ENCODE data around the gene TAGAP. TPM values are rescaled to one million over a fixed set of nuclear protein-coding genes. Genes with fewer than 3 reads are reported as not detected.
A peak's percentile ranks its signal among the peaks of the same experiment; 100 is the strongest.

Gene TAGAP
- total and polyA plus RNA-seq, 2 donors (not counting 3 experiments of a cell fraction or from before 2014, with no cell fraction given) = not detected

DNA sequence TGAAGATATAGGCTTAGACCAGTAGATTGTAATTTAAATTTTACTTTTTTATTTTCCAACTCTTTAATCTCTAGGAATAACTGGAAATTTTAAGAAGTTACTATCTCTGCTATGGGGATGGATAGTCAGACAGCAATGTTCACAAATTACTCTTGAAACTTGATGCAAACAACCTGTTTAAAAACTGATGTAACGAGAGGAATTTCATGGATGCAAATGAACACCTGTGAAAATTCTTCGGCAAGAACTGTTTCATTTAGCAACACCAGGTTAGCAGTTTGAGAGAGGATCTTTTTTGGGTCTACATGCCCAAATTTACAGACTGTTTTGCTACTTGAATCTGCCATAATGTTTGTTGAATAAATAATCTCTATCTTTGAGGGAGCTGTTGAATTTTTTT, 24.8 kb downstream of the TAGAP start:
- dilution Hi-C loops (cut with MboI; ENCODE audit: extremely low pct_ligation_motif_present, low sequenced_read_pairs) = no loop called here
- H3K4me2 ChIP-seq (ENCODE audit: insufficient read depth, low read length) = no peak overlapping the region
- DNase-seq (ENCODE audit: low read depth, low spot score) = no peak
- H3K27ac ChIP-seq (ENCODE audit: insufficient read depth, low read depth, low read length) = no peak overlapping the region
- H3K9ac ChIP-seq (replicated peaks; ENCODE audit: extremely low read depth, insufficient read depth, low read length) = no peak overlapping the region
- no peaks in the 10 kb centered on the region for H3K4me1 ChIP-seq (ENCODE audit: control insufficient read depth, extremely low read depth, insufficient read depth, low read length)
- ChIA-PET CTCF (interaction anchor here (1.2 kb wide), 1 partner anchor 11 kb away, joined by 5 read pairs; no protein-coding TSS in a partner anchor), POLR2A (no interaction called here)
- no peaks in the 10 kb centered on the region for H3K79me2 ChIP-seq (ENCODE audit: control insufficient read depth, insufficient read depth, low read length)
- intact Hi-C loops (cut with micrococcal nuclease) = no loop called here
- H3K36me3 ChIP-seq (ENCODE audit: control insufficient read depth in 2 of 2, extremely low read depth in 1 of 2, insufficient read depth in 2 of 2, low read length in 2 of 2) = no peaks in the 10 kb centered on the region
- TF ChIP-seq, protein P1, sequence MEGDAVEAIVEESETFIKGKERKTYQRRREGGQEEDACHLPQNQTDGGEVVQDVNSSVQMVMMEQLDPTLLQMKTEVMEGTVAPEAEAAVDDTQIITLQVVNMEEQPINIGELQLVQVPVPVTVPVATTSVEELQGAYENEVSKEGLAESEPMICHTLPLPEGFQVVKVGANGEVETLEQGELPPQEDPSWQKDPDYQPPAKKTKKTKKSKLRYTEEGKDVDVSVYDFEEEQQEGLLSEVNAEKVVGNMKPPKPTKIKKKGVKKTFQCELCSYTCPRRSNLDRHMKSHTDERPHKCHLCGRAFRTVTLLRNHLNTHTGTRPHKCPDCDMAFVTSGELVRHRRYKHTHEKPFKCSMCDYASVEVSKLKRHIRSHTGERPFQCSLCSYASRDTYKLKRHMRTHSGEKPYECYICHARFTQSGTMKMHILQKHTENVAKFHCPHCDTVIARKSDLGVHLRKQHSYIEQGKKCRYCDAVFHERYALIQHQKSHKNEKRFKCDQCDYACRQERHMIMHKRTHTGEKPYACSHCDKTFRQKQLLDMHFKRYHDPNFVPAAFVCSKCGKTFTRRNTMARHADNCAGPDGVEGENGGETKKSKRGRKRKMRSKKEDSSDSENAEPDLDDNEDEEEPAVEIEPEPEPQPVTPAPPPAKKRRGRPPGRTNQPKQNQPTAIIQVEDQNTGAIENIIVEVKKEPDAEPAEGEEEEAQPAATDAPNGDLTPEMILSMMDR (IDR thresholded peaks at IDR 0.05; ENCODE audit: extremely low read depth in 1 of 2, insufficient read depth in 1 of 2, low read depth in 1 of 2, low read length in 2 of 2) = no peak
- TF ChIP-seq, protein P2, sequence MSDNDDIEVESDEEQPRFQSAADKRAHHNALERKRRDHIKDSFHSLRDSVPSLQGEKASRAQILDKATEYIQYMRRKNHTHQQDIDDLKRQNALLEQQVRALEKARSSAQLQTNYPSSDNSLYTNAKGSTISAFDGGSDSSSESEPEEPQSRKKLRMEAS (IDR thresholded peaks at IDR 0.05; ENCODE audit: insufficient read depth, insufficient read length) = no peak
- no peak overlapping the region for H2AFZ ChIP-seq (ENCODE audit: low read depth, low read length)
- no peaks in the 10 kb centered on the region for H3K27me3 ChIP-seq (ENCODE audit: control insufficient read depth in 2 of 2, insufficient read depth in 2 of 2, low read length in 2 of 2)
- no peak overlapping the region for H3K4me3 ChIP-seq (replicated peaks in 1 of 3; ENCODE audit: insufficient read depth in 1 of 3, low read depth in 1 of 3, low read length in 3 of 3)
- BruUV-seq (replicated peaks) = no TSS peak
- H3K9me1 ChIP-seq (replicated peaks; ENCODE audit: control insufficient read depth, extremely low read depth, insufficient read depth, low read length) = no peaks in the 10 kb centered on the region
- no peaks in the 10 kb centered on the region for H3K9me3 ChIP-seq (replicated peaks; ENCODE audit: control insufficient read depth, insufficient read depth, low read length)
- no peaks in the 10 kb centered on the region for H4K20me1 ChIP-seq (replicated peaks; ENCODE audit: control insufficient read depth, extremely low read depth, insufficient read depth, low read length)
- peak; percentile 26 for FAIRE-seq

DNA sequence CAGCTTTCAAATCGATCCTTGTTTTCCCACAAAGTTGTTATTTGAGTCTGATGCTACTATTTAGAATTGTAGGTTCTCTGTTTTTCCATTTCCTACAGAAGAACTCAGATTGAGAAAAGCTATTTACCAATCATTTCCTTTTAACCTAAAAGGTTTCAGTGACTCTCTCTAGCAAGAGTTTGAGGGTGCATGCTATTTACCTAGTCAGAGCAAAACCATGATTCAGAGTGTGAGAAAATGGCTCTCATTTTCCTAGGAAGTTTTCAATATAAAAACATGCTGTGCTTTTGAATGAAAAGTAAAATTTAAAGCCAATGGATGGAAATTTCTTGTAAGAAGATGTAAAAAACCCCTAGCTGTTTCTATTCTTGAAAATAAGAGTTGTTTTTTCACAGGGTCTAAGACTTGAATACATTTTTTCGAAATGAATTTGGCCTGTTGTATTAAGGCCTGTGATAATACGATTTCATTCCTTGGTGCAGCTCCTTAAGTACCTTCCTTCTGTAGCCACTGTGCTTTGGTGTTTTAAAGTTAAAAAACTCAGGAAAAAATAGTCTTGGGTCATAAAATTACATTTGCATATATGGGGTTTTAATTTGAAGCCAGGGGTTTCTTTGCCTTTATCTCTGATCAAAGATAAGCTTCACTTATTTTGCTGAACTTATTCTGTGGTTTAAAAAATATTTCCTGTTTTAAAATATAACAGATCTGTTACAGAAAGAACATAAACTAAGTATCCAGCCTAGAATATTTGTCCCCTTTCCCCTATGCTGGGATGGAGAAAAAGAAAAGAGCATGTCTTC, 26.8 kb downstream of the TAGAP start:
- no peaks in the 10 kb centered on the region for H3K27me3 ChIP-seq (ENCODE audit: control insufficient read depth in 2 of 2, insufficient read depth in 2 of 2, low read length in 2 of 2)
- H3K27ac ChIP-seq (ENCODE audit: insufficient read depth, low read depth, low read length) = no peak overlapping the region
- H3K4me2 ChIP-seq (ENCODE audit: insufficient read depth, low read length) = no peak overlapping the region
- no peaks in the 10 kb centered on the region for H3K9me1 ChIP-seq (replicated peaks; ENCODE audit: control insufficient read depth, extremely low read depth, insufficient read depth, low read length)
- ChIA-PET CTCF (interaction anchor here (0.8 to 2.3 kb wide), 5 partner anchors 9 to 117 kb away, joined by 3 to 16 read pairs (median 5); no protein-coding TSS in a partner anchor), POLR2A (no interaction called here)
- no peaks in the 10 kb centered on the region for H3K36me3 ChIP-seq (ENCODE audit: control insufficient read depth in 2 of 2, extremely low read depth in 1 of 2, insufficient read depth in 2 of 2, low read length in 2 of 2)
- H3K9me3 ChIP-seq (replicated peaks; ENCODE audit: control insufficient read depth, insufficient read depth, low read length) = no peaks in the 10 kb centered on the region
- H3K4me1 ChIP-seq (ENCODE audit: control insufficient read depth, extremely low read depth, insufficient read depth, low read length) = no peaks in the 10 kb centered on the region
- BruUV-seq (replicated peaks) = no TSS peak
- DNase-seq (ENCODE audit: low read depth, low spot score) (no peak), FAIRE-seq (no peak)
- no peaks in the 10 kb centered on the region for H4K20me1 ChIP-seq (replicated peaks; ENCODE audit: control insufficient read depth, extremely low read depth, insufficient read depth, low read length)
- no peaks in the 10 kb centered on the region for H3K79me2 ChIP-seq (ENCODE audit: control insufficient read depth, insufficient read depth, low read length)
- TF ChIP-seq GATA2 (IDR thresholded peaks at IDR 0.05; ENCODE audit: insufficient read depth, insufficient read length, low read depth, low read length) = no peak
- no peak for TF ChIP-seq POLR2A (IDR thresholded peaks at IDR 0.05; ENCODE audit: low read depth, low read length)
- TF ChIP-seq, protein P2 (IDR thresholded peaks at IDR 0.05; ENCODE audit: insufficient read depth, insufficient read length) = no peak
- TF ChIP-seq, protein P1 (IDR thresholded peaks at IDR 0.05; ENCODE audit: extremely low read depth in 1 of 2, insufficient read depth in 1 of 2, low read depth in 1 of 2, low read length in 2 of 2) = no peak
- TF ChIP-seq EZH2 (IDR thresholded peaks at IDR 0.05; ENCODE audit: borderline replicate concordance, low read depth, low read length, severe bottlenecking) = no peak
- TF ChIP-seq FOS (IDR thresholded peaks at IDR 0.05; ENCODE audit: borderline replicate concordance, insufficient read depth, low read length) = no peak
- intact Hi-C loops (cut with micrococcal nuclease) (no loop called here), dilution Hi-C loops (cut with MboI; ENCODE audit: extremely low pct_ligation_motif_present, low sequenced_read_pairs) (no loop called here)
- no peak overlapping the region for H2AFZ ChIP-seq (ENCODE audit: low read depth, low read length)
- no peak overlapping the region for H3K4me3 ChIP-seq (replicated peaks in 1 of 3; ENCODE audit: insufficient read depth in 1 of 3, low read depth in 1 of 3, low read length in 3 of 3)
- no peak overlapping the region for H3K9ac ChIP-seq (replicated peaks; ENCODE audit: extremely low read depth, insufficient read depth, low read length)
